KMS-11 (cell line): Measurements from ENCODE around the gene CELF2.

Experiments used
- H2AFZ ChIP-seq: fragments of 200-600 bp; sonication (generic); 2 replicates; pipeline ENCODE4 v1.6.1; 2016; ENCODE audit warnings: antibody characterized with exemption, mixed run types, low read depth
- H3K27ac ChIP-seq: fragments of 200-600 bp; sonication (generic); 2 replicates; pipeline ENCODE4 v1.6.1; 2016; ENCODE audit warnings: mild to moderate bottlenecking, mixed run types
- H3K27me3 ChIP-seq: fragments of 200-600 bp; sonication (generic); 2 replicates; pipeline ENCODE4 v1.6.1; 2017; ENCODE audit warnings: mild to moderate bottlenecking, low read depth, mixed run types, moderate library complexity; ENCODE audit not compliant: insufficient read depth
- H3K36me3 ChIP-seq: fragments of 200-600 bp; sonication (generic); 2 replicates; pipeline ENCODE4 v1.6.1; 2017; ENCODE audit warnings: mild to moderate bottlenecking, mixed run types; ENCODE audit not compliant: insufficient read depth
- H3K4me1 ChIP-seq: fragments of 200-600 bp; sonication (generic); 2 replicates; pipeline ENCODE4 v1.6.1; 2016; ENCODE audit warnings: mild to moderate bottlenecking, low read depth, mixed run types; ENCODE audit not compliant: poor library complexity, severe bottlenecking
- H3K4me2 ChIP-seq: fragments of 200-600 bp; sonication (generic); 2 replicates; pipeline ENCODE4 v1.7.0; 2016; ENCODE audit warnings: mild to moderate bottlenecking, mixed run types
- H3K4me3 ChIP-seq: fragments of 200-600 bp; sonication (generic); IDR thresholded peaks from 2 replicates; pipeline ENCODE4 v1.6.1; 2017; ENCODE audit warnings: low read depth, low read length, mixed read lengths; ENCODE audit not compliant: insufficient read depth
- H3K79me2 ChIP-seq: fragments of 200-600 bp; sonication (generic); 2 replicates; pipeline ENCODE4 v1.6.1; 2016; ENCODE audit warnings: low read depth, mixed run types; ENCODE audit not compliant: insufficient read depth
- H3K9ac ChIP-seq: fragments of 200-600 bp; sonication (generic); 2 replicates; pipeline ENCODE4 v1.6.1; 2016; ENCODE audit warnings: mild to moderate bottlenecking, mixed run types
- H4K20me1 ChIP-seq: fragments of 200-600 bp; sonication (generic); 2 replicates; pipeline ENCODE4 v1.6.1; 2016; ENCODE audit warnings: mild to moderate bottlenecking, mixed run types; ENCODE audit not compliant: insufficient read depth
- CTCF ChIP-seq: fragments of 200-600 bp; sonication (generic); conservative IDR thresholded peaks from 2 replicates; pipeline ENCODE4 v1.6.1; 2017; ENCODE audit warnings: low read depth, mild to moderate bottlenecking, antibody characterized with exemption, low read length, moderate library complexity, mixed read lengths

Gene CELF2

GRCh38 chr10:11191678-11192077 is 174.0 kb downstream of the CELF2 start:
- Histone ChIP-seq H3K36me3 (0 out of 2 replicates have a peak, but pooled peaks cover 3% of the 10 kb centered on the region), H3K27me3 (no peaks in the 10 kb centered on the region), H3K4me2 (no peak overlapping the region), H3K27ac (no peak overlapping the region), H3K4me1 (no peaks in the 10 kb centered on the region), H4K20me1 (no peaks in the 10 kb centered on the region), H3K4me3 (no peak overlapping the region), H3K9ac (no peak overlapping the region), H2AFZ (no peak overlapping the region), H3K79me2 (peaks cover 45% of the 10 kb centered on the region)
- no peak for TF ChIP-seq CTCF

GRCh38 chr10:11192304-11193000 is 174.8 kb downstream of the CELF2 start:
- no peak overlapping the region for H3K27ac ChIP-seq
- H4K20me1 ChIP-seq: no peaks in the 10 kb centered on the region
- no peaks in the 10 kb centered on the region for H3K4me1 ChIP-seq
- TF ChIP-seq CTCF: no peak
- H3K4me3 ChIP-seq: no peak overlapping the region
- no peaks in the 10 kb centered on the region for H3K27me3 ChIP-seq
- H2AFZ ChIP-seq: no peak overlapping the region
- no peaks in the 10 kb centered on the region for H3K36me3 ChIP-seq
- H3K9ac ChIP-seq: no peak overlapping the region
- H3K4me2 ChIP-seq: no peak overlapping the region
- H3K79me2 ChIP-seq: peaks cover 37% of the 10 kb centered on the region

GRCh38 chr10:11193001-11193551 is 175.4 kb downstream of the CELF2 start:
- no peak overlapping the region for H3K27ac ChIP-seq
- H3K27me3 ChIP-seq: no peaks in the 10 kb centered on the region
- no peaks in the 10 kb centered on the region for H3K36me3 ChIP-seq
- H3K4me3 ChIP-seq: no peak overlapping the region
- peaks cover 31% of the 10 kb centered on the region; the same call in 1 of the 2 replicates for H3K79me2 ChIP-seq
- H3K4me1 ChIP-seq: no peaks in the 10 kb centered on the region
- H4K20me1 ChIP-seq: no peaks in the 10 kb centered on the region
- H3K4me2 ChIP-seq: no peak overlapping the region
- H3K9ac ChIP-seq: no peak overlapping the region
- H2AFZ ChIP-seq: no peak overlapping the region
- TF ChIP-seq CTCF: no peak

- no peaks in the 10 kb centered on the region for H3K27me3 ChIP-seq
- no peak for TF ChIP-seq CTCF
- no peaks in the 10 kb centered on the region for H4K20me1 ChIP-seq
- H3K36me3 ChIP-seq: no peaks in the 10 kb centered on the region
- H3K9ac ChIP-seq: no peak overlapping the region
- H3K4me2 ChIP-seq: no peak overlapping the region
- no peak overlapping the region for H2AFZ ChIP-seq
- peaks cover 18% of the 10 kb centered on the region; the same call in 1 of the 2 replicates for H3K79me2 ChIP-seq
- H3K4me1 ChIP-seq: no peaks in the 10 kb centered on the region
- no peak overlapping the region for H3K4me3 ChIP-seq
- H3K27ac ChIP-seq: no peak overlapping the region
These were observed 177.4 kb downstream of the CELF2 start for GRCh38 chr10:11194859-11195586.
